Measurements from ENCODE around the gene SBF2.

The SBF2 gene

GRCh38 chr11:9787260-9787659 is 506.8 kb downstream of the SBF2 start:
- no peak overlapping the region for H3K4me3 ChIP-seq (ENCODE audit: low read length)
- no peak for TF ChIP-seq ZNF274 (IDR thresholded peaks at IDR 0.05; ENCODE audit: low read depth, low read length)

DNA sequence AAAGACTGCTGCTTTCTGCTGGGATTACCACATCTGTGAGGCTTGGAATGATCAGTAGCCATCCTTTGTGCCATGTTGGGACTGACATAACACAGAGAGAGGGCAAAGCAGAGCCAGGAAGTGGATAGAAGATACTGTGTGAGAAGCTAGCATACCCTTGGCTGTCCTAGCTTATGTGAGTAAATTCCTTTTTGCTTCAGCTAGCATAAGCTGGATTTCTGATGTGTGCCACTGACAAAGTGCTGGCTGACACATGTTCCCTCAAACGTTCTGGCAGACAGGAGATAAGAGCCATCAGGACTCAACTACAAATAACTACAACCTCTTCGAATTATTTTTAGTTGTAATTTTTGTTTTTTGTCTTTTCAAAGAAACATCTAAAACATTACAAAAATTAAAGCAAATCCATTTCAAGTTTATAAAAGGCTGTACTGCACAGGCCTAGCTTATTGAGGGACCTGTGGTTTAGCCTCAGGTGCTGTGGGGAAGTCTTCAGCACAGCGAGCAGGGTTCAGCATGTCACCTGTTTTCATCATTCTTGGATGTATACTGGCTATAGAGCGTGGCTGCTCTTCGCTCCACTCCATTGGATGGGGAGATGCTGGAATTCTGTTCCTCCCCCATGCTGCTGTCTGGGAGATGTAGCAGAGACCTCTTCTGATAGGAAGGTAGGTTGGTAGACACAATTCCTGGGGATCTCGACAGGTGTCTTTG is 509.3 kb downstream of the SBF2 start:
- no peak overlapping the region for H3K4me3 ChIP-seq (ENCODE audit: low read length)
- TF ChIP-seq ZNF274 (IDR thresholded peaks at IDR 0.05; ENCODE audit: low read depth, low read length): no peak

GRCh38 chr11:9783986-9784385 is 510.0 kb downstream of the SBF2 start:
- no peak overlapping the region for H3K4me3 ChIP-seq (ENCODE audit: low read length)
- TF ChIP-seq ZNF274 (IDR thresholded peaks at IDR 0.05; ENCODE audit: low read depth, low read length): no peak

- H3K4me3 ChIP-seq (ENCODE audit: low read length): no peak overlapping the region
- TF ChIP-seq ZNF274 (IDR thresholded peaks at IDR 0.05; ENCODE audit: low read depth, low read length): no peak
Observed at GRCh38 chr11:9780929-9781328, 513.1 kb downstream of the SBF2 start.

GRCh38 chr11:9777525-9777924 is 516.5 kb downstream of the SBF2 start:
- no peak for TF ChIP-seq ZNF274 (IDR thresholded peaks at IDR 0.05; ENCODE audit: low read depth, low read length)
- H3K4me3 ChIP-seq (ENCODE audit: low read length): no peak overlapping the region

DNA sequence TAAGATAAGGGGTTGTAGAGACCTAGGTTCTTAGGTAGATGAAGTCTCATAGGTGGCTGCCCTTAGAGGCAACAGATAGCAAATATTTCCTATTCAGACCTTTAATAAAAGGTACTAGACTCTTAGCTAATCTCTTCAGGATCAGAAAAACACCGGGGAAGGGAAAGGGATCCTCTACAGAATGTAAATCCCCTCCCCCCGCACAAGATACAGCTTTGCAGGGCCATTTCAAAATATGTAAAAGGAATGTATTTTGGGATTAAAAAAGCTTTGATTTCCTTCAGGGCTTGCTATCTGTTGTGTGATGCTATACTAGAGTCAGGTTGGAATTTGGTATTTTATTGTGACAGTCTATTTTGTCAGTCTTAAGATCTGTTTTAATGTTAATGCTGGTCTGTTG is 517.0 kb downstream of the SBF2 start:
- H3K4me3 ChIP-seq (ENCODE audit: low read length): no peak overlapping the region
- no peak for TF ChIP-seq ZNF274 (IDR thresholded peaks at IDR 0.05; ENCODE audit: low read depth, low read length)

GRCh38 chr11:9776203-9776602 is 517.8 kb downstream of the SBF2 start:
- TF ChIP-seq ZNF274 (IDR thresholded peaks at IDR 0.05; ENCODE audit: low read depth, low read length): no peak
- H3K4me3 ChIP-seq (ENCODE audit: low read length): no peak overlapping the region

DNA sequence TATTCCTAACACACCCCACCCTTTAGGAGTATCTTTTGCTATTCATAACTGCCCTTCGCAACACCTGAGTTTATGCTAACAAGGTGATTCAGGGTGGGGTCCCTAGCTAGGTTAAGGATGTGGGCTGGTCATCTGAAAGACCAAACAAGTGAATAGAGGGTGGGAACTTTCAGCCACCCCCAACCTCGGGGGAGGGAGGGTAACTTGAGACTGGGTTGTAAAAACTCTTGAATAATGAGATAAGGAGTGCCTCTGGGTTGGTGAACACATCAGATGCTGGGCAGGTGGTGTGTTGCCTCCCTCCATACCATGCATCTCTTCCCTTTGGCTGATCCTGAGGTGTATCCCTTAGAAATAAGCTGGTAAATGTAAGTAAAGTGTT is 518.6 kb downstream of the SBF2 start:
- H3K4me3 ChIP-seq (ENCODE audit: low read length): no peak overlapping the region
- no peak for TF ChIP-seq ZNF274 (IDR thresholded peaks at IDR 0.05; ENCODE audit: low read depth, low read length)

DNA sequence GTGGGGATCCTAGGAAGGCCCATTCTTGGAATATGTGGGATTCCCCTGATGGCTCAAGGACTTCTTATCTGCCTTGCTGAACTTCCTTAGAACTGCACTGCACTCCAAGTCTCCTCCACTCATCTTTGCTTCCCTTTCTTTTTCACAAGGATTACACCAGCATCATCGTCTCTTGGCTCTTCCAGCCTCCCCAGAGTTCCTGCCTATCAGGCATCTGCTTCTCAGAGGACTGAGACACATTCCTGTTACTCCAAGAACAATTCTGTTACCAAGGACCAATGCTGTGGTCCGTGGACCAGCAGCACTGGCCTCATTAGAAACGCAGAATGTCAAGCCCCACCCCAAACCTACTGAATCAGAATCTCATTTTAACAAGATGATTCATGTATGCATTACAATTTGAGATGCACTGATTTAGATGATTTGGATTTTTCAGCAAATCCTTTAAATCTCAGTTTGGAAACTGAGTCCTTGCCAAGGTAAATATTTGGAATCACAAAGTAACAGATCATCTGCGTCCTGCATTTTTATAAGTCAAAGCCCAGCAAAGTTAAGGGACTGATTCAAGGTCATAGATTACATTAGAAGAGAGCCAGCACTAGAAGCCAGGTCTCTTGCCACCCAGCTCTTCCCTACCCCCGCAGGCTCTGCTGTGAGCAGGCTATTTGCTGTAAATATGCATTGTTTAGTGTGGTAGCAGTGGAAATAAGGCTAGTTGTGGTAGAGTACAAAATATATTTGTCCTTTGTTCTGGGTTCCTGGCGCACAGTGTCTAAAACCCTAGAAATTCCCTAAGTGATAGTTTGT is 519.2 kb downstream of the SBF2 start:
- TF ChIP-seq ZNF274 (IDR thresholded peaks at IDR 0.05; ENCODE audit: low read depth, low read length): no peak
- no peak overlapping the region for H3K4me3 ChIP-seq (ENCODE audit: low read length)

- H3K4me3 ChIP-seq (ENCODE audit: low read length): no peak overlapping the region
- no peak for TF ChIP-seq ZNF274 (IDR thresholded peaks at IDR 0.05; ENCODE audit: low read depth, low read length)
Observed at GRCh38 chr11:9774109-9774508, 519.9 kb downstream of the SBF2 start.

DNA sequence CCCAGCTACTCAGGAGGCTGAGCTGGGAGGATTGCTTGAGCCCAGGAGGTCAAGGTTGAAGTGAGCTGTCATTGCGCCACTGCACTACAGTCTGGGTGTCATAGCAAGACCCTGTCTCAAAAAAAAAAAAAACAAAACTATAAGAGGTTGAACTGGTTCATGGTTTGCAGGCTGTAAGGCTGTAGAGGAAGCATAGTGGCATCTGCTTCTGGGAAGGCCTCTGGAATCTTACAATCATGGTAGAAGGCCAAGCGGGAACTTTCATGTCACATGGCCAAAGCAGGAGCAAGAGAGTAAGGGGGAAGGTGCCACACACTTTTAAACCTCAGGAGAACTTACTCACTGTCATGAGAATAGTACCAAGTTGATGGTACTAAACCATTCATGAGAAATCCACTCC is 520.5 kb downstream of the SBF2 start:
- no peak overlapping the region for H3K4me3 ChIP-seq (ENCODE audit: low read length)
- no peak for TF ChIP-seq ZNF274 (IDR thresholded peaks at IDR 0.05; ENCODE audit: low read depth, low read length)

GRCh38 chr11:9772218-9772617 is 521.8 kb downstream of the SBF2 start:
- no peak overlapping the region for H3K4me3 ChIP-seq (ENCODE audit: low read length)
- no peak for TF ChIP-seq ZNF274 (IDR thresholded peaks at IDR 0.05; ENCODE audit: low read depth, low read length)

- TF ChIP-seq ZNF274 (IDR thresholded peaks at IDR 0.05; ENCODE audit: low read depth, low read length): no peak
- no peak overlapping the region for H3K4me3 ChIP-seq (ENCODE audit: low read length)
Observed at GRCh38 chr11:9771071-9771511, 522.9 kb downstream of the SBF2 start.

DNA sequence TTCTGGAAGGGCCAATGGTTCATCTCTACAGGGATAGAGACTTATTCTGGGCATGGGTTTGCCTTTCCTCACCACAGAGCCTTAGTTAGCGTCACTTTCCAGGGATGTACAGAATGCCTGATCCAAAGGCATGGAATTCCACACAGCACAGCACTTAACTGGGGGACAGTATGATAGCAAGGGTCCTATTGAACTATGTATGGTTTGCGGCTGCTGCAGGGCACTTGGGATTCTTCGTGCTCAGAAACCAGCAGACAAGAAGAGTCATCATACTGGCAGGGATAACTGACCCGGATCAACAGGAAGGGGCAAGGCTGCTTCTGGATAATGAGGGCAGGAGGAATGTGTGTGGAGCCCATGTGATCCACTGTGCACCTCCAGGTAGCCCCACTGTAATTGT is 524.4 kb downstream of the SBF2 start:
- TF ChIP-seq ZNF274 (IDR thresholded peaks at IDR 0.05; ENCODE audit: low read depth, low read length): no peak
- no peak overlapping the region for H3K4me3 ChIP-seq (ENCODE audit: low read length)
